Muscle of back (tissue), 11 donors: ENCODE measurements around the gene TMEM208. TPM values are rescaled to one million over a fixed set of nuclear protein-coding genes. Genes with fewer than 3 reads are reported as not detected.

ENCODE experiments used
- DNase-seq, 3 donors: peaks; one replicate each; pipeline versions ENCODE4 v3.0.0 to v3.0.0-alpha.2; 2013
- polyA plus RNA-seq, 10 donors: library from polyadenylated mRNA; unstranded; fragments of 120-200 nt; gene quantifications; one replicate each; pipeline ENCODE4 v1.2.1, GENCODE V29; 2013; ENCODE audit not compliant: insufficient read length in 10 of 10

The TMEM208 gene
- polyA plus RNA-seq, 10 donors: 15.0 to 28.3 (median 19.5) TPM

- DNase-seq: no peak
Observed at GRCh38 chr16:67207249-67208091, 19.5 kb upstream of the TMEM208 start.

- DNase-seq: no peak
Observed at GRCh38 chr16:67208154-67208896, 18.6 kb upstream of the TMEM208 start.

DNA sequence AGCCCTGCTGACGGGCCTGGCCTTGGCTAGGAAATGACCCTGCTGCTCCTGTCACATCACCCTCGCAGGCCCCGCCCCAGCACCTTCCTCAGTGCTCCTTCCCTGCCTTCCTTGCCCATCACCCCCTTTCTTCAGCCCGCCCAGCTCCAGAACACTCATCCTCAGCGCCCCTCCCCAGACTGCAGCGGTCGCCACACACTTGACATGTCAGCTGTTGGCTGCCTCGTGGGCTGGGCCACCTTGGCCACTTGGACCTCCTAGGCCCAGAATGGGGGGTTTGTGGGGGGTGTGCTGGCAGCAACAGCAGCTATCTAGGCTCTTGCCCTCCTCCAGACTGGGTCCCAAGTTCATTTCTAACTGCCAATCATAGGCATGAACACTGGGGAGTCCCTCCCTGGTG, 17.4 kb upstream of the TMEM208 start:
- no peak for DNase-seq

DNA sequence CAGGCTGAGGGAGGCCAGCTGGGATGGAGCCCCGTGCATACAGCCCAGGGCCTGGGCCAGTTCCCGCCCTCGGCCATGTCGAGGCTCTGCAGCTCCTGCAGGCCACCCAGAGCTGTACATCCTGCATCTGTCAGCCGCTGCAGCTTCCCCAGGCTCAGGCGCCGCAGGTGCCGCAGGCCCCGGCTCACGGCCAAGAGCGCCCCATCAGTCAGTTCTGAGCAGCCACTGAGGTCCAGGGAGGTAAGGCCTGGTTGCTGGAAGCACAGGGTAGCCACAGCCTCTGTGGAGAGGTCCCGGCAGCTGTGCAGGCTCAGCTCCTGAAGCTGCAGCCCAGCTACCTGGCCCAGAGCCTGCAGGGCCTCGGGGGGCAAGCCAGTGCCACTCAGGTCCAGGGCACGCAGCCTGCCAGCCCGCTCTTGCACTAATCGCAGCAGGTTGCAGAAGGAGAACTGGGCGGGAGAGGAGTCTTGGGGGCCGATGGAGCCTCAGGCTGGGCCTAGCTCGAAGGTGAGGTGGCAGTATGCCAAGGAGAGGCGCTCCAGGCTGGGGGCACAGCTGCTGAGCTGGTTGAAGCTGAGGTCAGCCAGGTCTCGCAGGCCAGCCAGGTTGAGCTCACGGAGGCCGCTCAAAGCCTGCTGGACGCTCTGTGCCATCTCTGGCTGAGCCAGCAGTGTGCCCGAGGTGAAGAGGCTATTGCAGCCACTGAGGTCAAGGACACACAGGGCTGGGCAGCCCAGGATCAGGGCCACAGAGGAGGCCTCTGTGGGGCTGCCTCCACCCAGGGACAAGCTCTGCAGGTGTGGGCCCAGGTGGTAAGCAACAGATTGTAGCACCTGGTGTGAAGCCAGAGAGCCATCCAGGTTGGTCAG, 16.6 kb upstream of the TMEM208 start:
- no peak for DNase-seq

- no peak for DNase-seq
Observed at GRCh38 chr16:67211674-67212073, 15.3 kb upstream of the TMEM208 start.

- no peak for DNase-seq
Observed at GRCh38 chr16:67212766-67213165, 14.2 kb upstream of the TMEM208 start.

DNA sequence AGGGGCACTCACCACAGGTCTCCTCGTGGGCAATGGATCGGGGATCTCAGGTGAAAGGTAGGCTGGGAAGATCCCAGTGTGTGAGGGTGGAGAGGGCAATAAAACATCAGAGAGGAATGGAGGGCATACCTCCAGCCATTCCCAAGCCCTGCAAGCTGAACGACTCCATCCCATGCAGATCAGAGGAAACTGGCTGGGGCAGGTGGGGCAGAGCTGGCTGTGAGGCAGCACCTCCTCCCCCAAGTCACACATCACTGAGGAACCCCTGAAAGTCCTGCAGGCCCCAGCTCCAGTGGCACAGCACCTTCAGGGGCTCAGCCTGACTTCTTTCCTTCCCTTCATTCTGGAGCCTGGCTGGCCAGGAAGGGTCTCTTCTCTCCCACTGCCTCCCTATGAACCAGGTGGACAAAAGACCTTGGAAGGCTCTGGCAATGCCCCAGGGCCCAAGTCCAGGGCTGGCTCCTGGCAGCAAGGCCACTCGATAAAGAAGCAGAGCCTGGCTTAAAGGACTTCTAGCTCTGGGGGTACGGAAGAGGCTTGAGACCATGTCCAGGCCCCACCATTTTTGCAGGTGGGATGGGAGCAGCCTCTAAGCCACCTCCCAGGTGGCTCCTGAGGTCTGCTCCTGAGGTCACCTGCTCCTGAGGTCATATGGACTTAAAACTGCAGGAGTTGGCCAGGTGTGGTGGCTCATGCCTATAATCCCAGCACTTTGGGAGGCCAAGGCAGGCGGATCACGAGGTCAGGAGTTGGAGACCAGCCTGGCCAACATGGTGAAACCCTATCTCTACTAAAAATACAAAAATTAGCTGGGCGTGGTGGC, 13.5 kb upstream of the TMEM208 start:
- no peak for DNase-seq

DNA sequence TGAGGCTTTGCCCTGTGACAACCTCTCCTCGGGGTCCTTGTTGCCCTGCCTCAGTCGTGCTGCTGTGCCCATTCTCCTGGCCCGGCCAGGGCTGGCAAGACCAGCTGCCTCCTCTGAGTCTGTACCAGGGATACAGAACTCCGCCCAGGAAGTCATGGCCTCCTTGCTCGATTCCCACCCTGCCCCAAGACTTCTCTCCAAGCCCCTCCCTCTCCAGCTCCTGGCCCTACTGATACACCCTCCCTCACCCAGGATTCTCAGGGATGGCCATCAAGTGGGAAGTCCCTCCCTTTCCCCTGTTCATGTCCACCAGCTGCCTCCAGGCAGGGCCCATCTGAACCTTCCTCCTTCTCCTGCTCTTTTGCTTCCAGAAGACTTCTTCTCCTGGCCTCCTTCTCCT, 11.2 kb upstream of the TMEM208 start:
- no peak for DNase-seq

GRCh38 chr16:67216612-67217490, 10.1 kb upstream of the TMEM208 start:
- no peak for DNase-seq

- no peak for DNase-seq
Observed at GRCh38 chr16:67223992-67224391, 2.9 kb upstream of the TMEM208 start.

- no peak for DNase-seq
Observed at GRCh38 chr16:67226295-67226803, 581 bp upstream of the TMEM208 start.

- no peak for DNase-seq
Observed at GRCh38 chr16:67227567-67227921, 614 bp downstream of the TMEM208 start.

DNA sequence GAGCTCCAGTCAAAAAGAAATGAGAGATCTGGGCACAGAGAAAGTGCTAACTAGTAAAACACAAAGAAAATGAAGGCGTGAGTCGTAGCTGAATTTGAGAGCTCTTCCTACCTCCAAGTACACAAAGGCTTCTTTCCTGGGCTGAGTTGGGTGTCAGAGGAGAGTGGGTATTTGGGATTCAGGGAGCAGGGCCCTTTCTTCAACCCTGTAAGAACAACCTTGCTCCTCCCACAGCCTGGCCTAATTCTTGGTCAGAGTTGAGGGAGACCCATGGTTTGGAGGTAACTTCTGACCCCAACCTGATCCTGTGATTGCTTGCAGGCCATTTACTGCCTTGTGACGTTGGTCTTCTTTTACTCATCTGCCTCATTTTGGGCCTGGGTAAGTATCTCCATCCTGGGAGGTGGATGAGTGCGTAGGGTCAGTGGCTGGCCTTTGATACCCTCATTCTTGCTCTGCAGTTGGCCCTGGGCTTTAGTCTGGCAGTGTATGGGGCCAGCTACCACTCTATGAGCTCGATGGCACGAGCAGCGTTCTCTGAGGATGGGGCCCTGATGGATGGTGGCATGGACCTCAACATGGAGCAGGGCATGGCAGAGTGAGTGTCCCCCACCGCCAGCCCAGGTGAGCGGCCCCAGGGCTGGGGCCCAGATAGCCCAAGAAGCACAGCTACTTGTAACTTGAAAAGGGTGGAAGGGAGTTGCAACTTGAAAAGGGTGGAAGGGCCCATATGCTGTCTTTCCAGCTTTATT, 1.3 kb downstream of the TMEM208 start:
- DNase-seq: no peak

- DNase-seq: no peak
Observed at GRCh38 chr16:67228905-67229304, 2.0 kb downstream of the TMEM208 start.

DNA sequence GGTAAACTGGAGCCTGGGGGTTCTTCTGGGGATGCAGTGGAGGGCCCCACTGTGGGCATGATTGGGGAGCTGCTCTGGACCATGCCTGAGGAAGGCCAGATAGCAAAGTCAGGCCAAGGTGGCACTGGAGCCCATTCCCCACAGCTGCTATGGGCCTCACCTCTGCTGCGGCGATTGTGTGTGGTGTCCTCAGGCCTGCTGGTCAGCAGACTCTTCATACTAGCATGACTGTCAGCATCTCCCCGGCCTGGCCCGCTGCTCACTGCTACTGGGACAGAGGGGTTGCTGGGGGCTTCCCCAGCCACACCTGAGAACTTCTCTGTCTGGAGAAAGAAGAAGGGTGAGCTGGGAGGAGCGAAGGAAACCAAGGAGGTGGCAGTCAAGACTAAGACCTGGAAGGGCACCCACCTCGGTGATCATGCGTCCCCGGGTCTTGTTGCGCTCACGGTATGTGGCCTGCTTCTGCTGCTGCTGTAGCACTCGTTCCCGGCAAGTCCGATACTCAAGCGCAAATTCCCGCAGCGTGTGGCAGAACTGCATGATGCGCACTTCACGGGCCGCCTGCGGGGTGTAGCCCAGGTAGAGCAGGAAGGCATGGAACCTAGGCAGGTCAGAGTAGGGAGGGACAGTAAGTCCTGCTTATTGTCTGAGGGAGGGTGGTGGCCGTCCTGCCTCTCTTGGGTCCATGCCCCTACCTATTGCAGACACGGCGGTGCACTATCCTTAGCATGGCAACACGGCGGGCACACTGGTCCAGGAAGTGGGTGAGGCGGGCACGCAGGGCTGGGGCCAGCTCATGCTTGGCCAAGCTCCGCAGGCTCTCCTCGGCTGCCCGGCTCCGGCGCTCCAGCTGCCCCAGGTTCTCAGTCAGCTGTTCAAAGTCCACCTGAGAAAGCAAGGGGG, 3.2 kb downstream of the TMEM208 start:
- no peak for DNase-seq

DNA sequence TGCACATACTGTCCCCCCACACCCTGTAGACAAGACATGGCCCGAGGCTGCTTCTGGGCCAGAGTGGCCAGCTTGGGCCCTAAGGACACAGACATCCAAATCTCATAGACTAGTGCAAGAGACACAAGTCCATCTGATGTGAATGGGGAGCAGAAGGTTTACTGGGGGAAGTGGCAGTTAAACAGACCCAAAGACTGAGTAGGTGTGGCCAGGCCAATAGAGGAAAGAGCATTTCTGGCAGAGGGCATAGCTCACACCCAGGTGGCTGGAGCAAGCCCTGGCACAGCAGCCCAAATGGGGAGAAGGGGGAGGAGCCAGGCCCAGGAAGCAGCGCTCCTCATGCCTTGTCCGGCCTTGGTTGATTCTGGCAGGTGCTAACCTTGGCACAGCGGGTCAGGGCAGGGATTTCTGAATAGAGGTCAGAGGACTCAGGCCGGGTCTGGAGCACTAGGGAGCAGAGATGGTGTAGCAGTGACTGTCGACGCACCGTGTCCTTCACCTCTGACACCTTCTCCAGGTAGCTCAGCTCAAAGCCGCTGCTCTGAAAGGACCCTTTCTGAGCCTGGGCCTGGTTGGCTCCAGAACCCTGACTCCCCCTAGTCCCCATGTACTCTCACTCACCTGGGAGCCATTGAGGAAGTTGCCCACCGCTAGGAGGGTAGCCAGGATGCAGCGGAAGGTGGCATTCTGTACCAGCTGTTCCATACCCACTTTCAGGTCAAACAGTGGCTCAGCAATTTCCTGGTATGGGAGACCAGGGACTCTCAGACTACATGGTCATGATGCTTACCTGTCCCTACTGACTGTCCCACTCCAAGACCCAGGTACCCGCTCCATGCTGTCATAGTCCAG, 4.1 kb downstream of the TMEM208 start:
- no peak for DNase-seq

DNA sequence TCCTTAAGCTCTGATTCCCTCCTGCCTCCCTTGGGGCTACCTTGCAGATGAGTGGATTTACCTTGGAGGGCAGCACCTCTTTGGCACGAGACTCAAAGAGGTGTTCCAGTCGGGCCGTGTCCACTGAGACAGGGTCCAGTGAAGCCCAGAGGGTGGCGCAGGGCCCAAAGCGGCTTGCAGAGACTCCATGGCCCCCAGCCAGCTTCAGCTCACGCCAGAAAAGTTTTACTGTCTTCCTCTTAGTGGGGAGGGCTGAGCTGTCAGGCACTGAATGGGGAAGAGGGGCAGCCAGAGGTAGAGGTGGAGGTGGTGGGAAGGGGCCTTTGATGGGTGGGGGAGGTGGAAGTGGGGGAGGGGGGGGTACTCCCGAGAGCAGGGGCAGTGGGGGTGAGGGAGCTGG, 6.7 kb downstream of the TMEM208 start:
- DNase-seq: no peak
